Limb (tissue), 2 donors: ENCODE results near the gene KRTAP5-11.
"Not testable (repeated sequence)": the region's sequence is repeated elsewhere in the genome, so short reads cannot be mapped to it uniquely, and the experiment has no call there.

ENCODE experiments used
- DNase-seq, 2 donors: peaks; one replicate each; pipeline ENCODE4 v3.0.0-alpha.2; 2016; ENCODE audit errors: extremely low spot score in 2 of 2

KRTAP5-11 gene

GRCh38 chr11:71557257-71557656 is 25.4 kb downstream of the KRTAP5-11 start:
- no peak for DNase-seq

- DNase-seq: no peak
Measured at GRCh38 chr11:71556018-71556417, 26.7 kb downstream of the KRTAP5-11 start.

GRCh38 chr11:71555508-71555907 is 27.2 kb downstream of the KRTAP5-11 start:
- no peak for DNase-seq

GRCh38 chr11:71554996-71555395 is 27.7 kb downstream of the KRTAP5-11 start:
- no peak for DNase-seq

- DNase-seq: no peak
Measured at GRCh38 chr11:71551711-71552110, 31.0 kb downstream of the KRTAP5-11 start.

- no peak for DNase-seq
Measured at GRCh38 chr11:71548716-71549151, 33.9 kb downstream of the KRTAP5-11 start.

GRCh38 chr11:71548120-71548519 is 34.6 kb downstream of the KRTAP5-11 start, which contains the start of gene KRTAP5-9:
Gene KRTAP5-9, plus strand, starts transcription at chr11:71548420. Its CDS starts 238 bp downstream, at chr11:71548658.
- DNase-seq: no peak

GRCh38 chr11:71545405-71545966 is 37.2 kb downstream of the KRTAP5-11 start:
- no peak for DNase-seq

- no peak for DNase-seq
Measured at GRCh38 chr11:71544525-71545214, 38.0 kb downstream of the KRTAP5-11 start.

- no peak for DNase-seq
Measured at GRCh38 chr11:71543866-71544265, 38.8 kb downstream of the KRTAP5-11 start.

GRCh38 chr11:71542879-71543777 is 39.5 kb downstream of the KRTAP5-11 start:
- DNase-seq: no peak

- DNase-seq: no peak
Measured at GRCh38 chr11:71542382-71542781, 40.3 kb downstream of the KRTAP5-11 start.

GRCh38 chr11:71540521-71541304 is 42.0 kb downstream of the KRTAP5-11 start:
- DNase-seq: not testable (repeated sequence)

- DNase-seq: not testable (repeated sequence)
Measured at GRCh38 chr11:71539971-71540370, 42.7 kb downstream of the KRTAP5-11 start.

- no peak for DNase-seq
Measured at GRCh38 chr11:71539017-71539416, 43.7 kb downstream of the KRTAP5-11 start.

- DNase-seq: no peak
Measured at GRCh38 chr11:71538666-71538990, 44.0 kb downstream of the KRTAP5-11 start.

GRCh38 chr11:71537977-71538665 is 44.6 kb downstream of the KRTAP5-11 start, which contains the start of gene KRTAP5-8:
Gene KRTAP5-8, plus strand, starts transcription at chr11:71538025. Its CDS starts 31 bp downstream, at chr11:71538056.
- DNase-seq: not testable (repeated sequence)

GRCh38 chr11:71537537-71537936 is 45.1 kb downstream of the KRTAP5-11 start:
- no peak for DNase-seq

- DNase-seq: no peak
Measured at GRCh38 chr11:71535825-71536224, 46.9 kb downstream of the KRTAP5-11 start.

- DNase-seq: not testable (repeated sequence)
Measured at GRCh38 chr11:71534711-71535608, 47.7 kb downstream of the KRTAP5-11 start.
